Activated CD4-positive, alpha-beta T cell treated with anti-CD3 and anti-CD28 coated beads, Interleukin-2, amount 10 ng/mL, durations not matched to agents 24 days and 14 days (primary cell): ENCODE measurements around the gene ZFAND2B. TPM values are rescaled to one million over a fixed set of nuclear protein-coding genes. Genes with fewer than 3 reads are reported as not detected.

Experiments used
- DNase-seq: peaks from one replicate; pipeline ENCODE4 v3.0.0; 2022
- H3K27ac Mint-ChIP-seq: one replicate; pipeline ENCODE4 v1.8.0; 2022; ENCODE audit warnings: mild to moderate bottlenecking, mixed read lengths
- H3K27me3 Mint-ChIP-seq: one replicate; pipeline ENCODE4 v1.8.0; 2022; ENCODE audit warnings: mixed read lengths
- H3K36me3 Mint-ChIP-seq: one replicate; pipeline ENCODE4 v1.8.0; 2022; ENCODE audit warnings: low read depth, mild to moderate bottlenecking, mixed read lengths
- H3K4me1 Mint-ChIP-seq: one replicate; pipeline ENCODE4 v1.8.0; 2021; ENCODE audit warnings: mixed read lengths
- H3K4me3 Mint-ChIP-seq: one replicate; pipeline ENCODE4 v1.8.0; 2022; ENCODE audit warnings: mild to moderate bottlenecking, moderate library complexity, mixed read lengths
- H3K9me3 Mint-ChIP-seq: one replicate; pipeline ENCODE4 v1.8.0; 2021; ENCODE audit warnings: mixed read lengths
- intact Hi-C: fragments of 100-400 bp; cut with micrococcal nuclease; formaldehyde crosslinking; loops from one replicate; pipeline ENCODE4 v1.15.1; 2023
- total RNA-seq: library from RNA; stranded (reverse); gene quantifications from 2 replicates; pipeline ENCODE4 v1.2.3, GENCODE V29; 2022

ZFAND2B gene
- total RNA-seq, 1 donor from 2014 or later: 36.7 TPM

GRCh38 chr2:219229305-219230058, 22.9 kb downstream of the ZFAND2B start, which contains the start of the genes ANKZF1 and ATG9A:
TSS of gene ANKZF1 (plus strand) at chr2:219229806. CDS start at chr2:219230258, 452 bp downstream.
TSS of gene ATG9A (minus strand) at chr2:219229636. CDS start at chr2:219228024, 1,612 bp downstream.
- Mint-ChIP-seq H3K36me3 (peaks cover 68% of the 10 kb centered on the region), H3K27me3 (no peaks in the 10 kb centered on the region), H3K9me3 (no peaks in the 10 kb centered on the region), H3K4me3 (peak within 1 kb of the TSS; percentile 92), H3K4me1 (peaks cover 43% of the 10 kb centered on the region), H3K27ac (peak within 1 kb of the TSS; percentile 98)
- peak; percentile 100 for DNase-seq
- intact Hi-C loops: loop anchor here (1.0 kb wide), 9 partner anchors 11 to 158 kb away; partner anchors contain the start of genes ABCB6, DNAJB2, DNPEP and GLB1L

- Mint-ChIP-seq H3K27me3 (no peaks in the 10 kb centered on the region), H3K27ac (peak overlapping the region; percentile 98), H3K4me1 (peaks cover 45% of the 10 kb centered on the region), H3K36me3 (peaks cover 66% of the 10 kb centered on the region), H3K4me3 (peak overlapping the region; percentile 92), H3K9me3 (no peaks in the 10 kb centered on the region)
- peak; percentile 86 for DNase-seq
- intact Hi-C loops: loop anchor here (1.0 kb wide), 1 partner anchor 65 kb away; no protein-coding TSS in a partner anchor
Observed at GRCh38 chr2:219230059-219230540, 23.5 kb downstream of the ZFAND2B start.

- Mint-ChIP-seq H3K27ac (no peak overlapping the region), H3K27me3 (no peaks in the 10 kb centered on the region), H3K4me1 (peaks cover 27% of the 10 kb centered on the region), H3K9me3 (no peaks in the 10 kb centered on the region), H3K4me3 (no peak overlapping the region), H3K36me3 (peaks cover 73% of the 10 kb centered on the region)
- no peak for DNase-seq
- intact Hi-C loops: no loop called here
Observed at GRCh38 chr2:219234331-219234730, 27.7 kb downstream of the ZFAND2B start.

DNA sequence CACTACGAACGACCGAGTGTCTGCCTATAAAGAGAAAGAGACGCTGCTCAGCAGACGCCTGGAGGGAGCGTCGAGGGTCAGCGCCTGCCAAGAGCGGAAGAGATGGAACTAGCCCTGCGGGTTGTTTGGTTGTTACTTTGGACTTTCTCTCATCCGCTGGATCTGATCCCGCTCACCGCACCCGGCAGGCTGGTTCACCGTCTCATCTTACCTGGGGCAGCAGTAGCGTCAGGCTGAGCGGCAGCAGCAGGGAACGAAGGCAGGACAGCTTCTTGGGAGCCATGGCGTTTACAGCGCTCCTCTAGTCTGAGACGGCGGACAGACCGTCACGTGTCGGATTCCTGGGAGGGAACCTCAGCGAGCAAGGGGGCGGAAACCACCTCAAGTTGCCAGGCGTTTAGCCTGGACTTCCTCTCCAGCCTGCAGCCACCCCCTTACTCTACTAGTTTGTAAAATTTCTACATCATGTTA, 36.7 kb downstream of the ZFAND2B start:
- Mint-ChIP-seq H3K36me3 (peaks cover 24% of the 10 kb centered on the region), H3K4me3 (peak overlapping the region; percentile 66), H3K27ac (peak overlapping the region; percentile 48), H3K4me1 (peaks cover 39% of the 10 kb centered on the region), H3K27me3 (no peaks in the 10 kb centered on the region), H3K9me3 (no peaks in the 10 kb centered on the region)
- intact Hi-C loops: no loop called here
- DNase-seq: no peak

DNA sequence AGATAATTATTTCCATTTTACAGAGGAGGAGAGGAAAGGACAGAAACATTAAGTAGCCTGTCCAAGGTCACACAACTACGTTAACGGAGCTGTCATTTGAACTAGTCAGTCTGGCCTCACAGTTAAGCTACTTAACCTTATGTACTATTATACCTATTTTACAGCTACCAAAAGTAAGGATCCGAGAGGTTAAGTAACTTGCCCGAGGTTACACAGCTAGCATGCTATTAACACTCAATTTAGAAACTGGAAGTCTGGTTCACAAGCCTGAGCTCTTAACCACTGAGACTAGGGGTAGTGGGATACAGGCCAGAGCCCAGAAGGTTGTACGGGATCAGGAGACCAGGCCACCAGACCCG, 38.2 kb downstream of the ZFAND2B start:
- peak overlapping the region; percentile 80 for H3K4me3 Mint-ChIP-seq
- H3K27me3 Mint-ChIP-seq: no peaks in the 10 kb centered on the region
- H3K36me3 Mint-ChIP-seq: peaks cover 30% of the 10 kb centered on the region
- DNase-seq: no peak
- intact Hi-C loops: loop anchor here (1.0 to 2.0 kb wide), 5 partner anchors 9 to 352 kb away; partner anchors contain the start of genes ANKZF1, ATG9A, STK11IP and TUBA4A
- peaks cover 52% of the 10 kb centered on the region for H3K4me1 Mint-ChIP-seq
- no peaks in the 10 kb centered on the region for H3K9me3 Mint-ChIP-seq
- peak overlapping the region; percentile 99 for H3K27ac Mint-ChIP-seq

- H3K4me1 Mint-ChIP-seq: peaks cover 58% of the 10 kb centered on the region
- peak within 1 kb of the TSS; percentile 80 for H3K4me3 Mint-ChIP-seq
- peak; percentile 98 for DNase-seq
- H3K36me3 Mint-ChIP-seq: peaks cover 35% of the 10 kb centered on the region
- H3K27ac Mint-ChIP-seq: peak within 1 kb of the TSS; percentile 99
- intact Hi-C loops: loop anchor here (1.0 to 2.0 kb wide), 5 partner anchors 8 to 351 kb away; partner anchors contain the start of genes ANKZF1, ATG9A, STK11IP and TUBA4A
- H3K27me3 Mint-ChIP-seq: no peaks in the 10 kb centered on the region
- H3K9me3 Mint-ChIP-seq: no peaks in the 10 kb centered on the region
Observed at GRCh38 chr2:219245148-219245898, 38.7 kb downstream of the ZFAND2B start, which contains the start of the genes GLB1L and STK16. TSS of gene GLB1L (minus strand) at chr2:219245444. CDS start at chr2:219243573, 1,871 bp downstream. TSS of gene STK16 (plus strand) at chr2:219245479. CDS start at chr2:219246000, 521 bp downstream.

- intact Hi-C loops: loop anchor here (1.0 to 2.0 kb wide), 5 partner anchors 7 to 351 kb away; partner anchors contain the start of genes ANKZF1, ATG9A, STK11IP and TUBA4A
- H3K36me3 Mint-ChIP-seq: peaks cover 40% of the 10 kb centered on the region
- H3K4me1 Mint-ChIP-seq: peaks cover 63% of the 10 kb centered on the region
- no peaks in the 10 kb centered on the region for H3K27me3 Mint-ChIP-seq
- peak overlapping the region; percentile 80 for H3K4me3 Mint-ChIP-seq
- DNase-seq: peak; percentile 76
- no peaks in the 10 kb centered on the region for H3K9me3 Mint-ChIP-seq
- H3K27ac Mint-ChIP-seq: peak overlapping the region; percentile 99
Observed at GRCh38 chr2:219245899-219246230, 39.3 kb downstream of the ZFAND2B start.

- no peaks in the 10 kb centered on the region for H3K27me3 Mint-ChIP-seq
- H3K27ac Mint-ChIP-seq: peak overlapping the region; percentile 91
- H3K36me3 Mint-ChIP-seq: peaks cover 47% of the 10 kb centered on the region
- H3K4me1 Mint-ChIP-seq: peaks cover 70% of the 10 kb centered on the region
- intact Hi-C loops: no loop called here
- DNase-seq: peak; percentile 60
- H3K9me3 Mint-ChIP-seq: no peaks in the 10 kb centered on the region
- peak overlapping the region; percentile 80 for H3K4me3 Mint-ChIP-seq
Observed at GRCh38 chr2:219246559-219246958, 40.0 kb downstream of the ZFAND2B start.

GRCh38 chr2:219247678-219248642, 41.4 kb downstream of the ZFAND2B start:
- Mint-ChIP-seq H3K4me1 (peaks cover 80% of the 10 kb centered on the region), H3K27me3 (no peaks in the 10 kb centered on the region), H3K4me3 (peak overlapping the region; percentile 80), H3K27ac (peak overlapping the region; percentile 91), H3K9me3 (no peaks in the 10 kb centered on the region), H3K36me3 (peaks cover 60% of the 10 kb centered on the region)
- DNase-seq: peak; percentile 87
- intact Hi-C loops: no loop called here

GRCh38 chr2:219248845-219249202, 42.2 kb downstream of the ZFAND2B start:
- Mint-ChIP-seq H3K27ac (peak overlapping the region; percentile 91), H3K4me1 (peaks cover 78% of the 10 kb centered on the region), H3K9me3 (no peaks in the 10 kb centered on the region), H3K27me3 (no peaks in the 10 kb centered on the region), H3K36me3 (peaks cover 61% of the 10 kb centered on the region), H3K4me3 (peak overlapping the region; percentile 80)
- intact Hi-C loops: no loop called here
- DNase-seq: no peak

DNA sequence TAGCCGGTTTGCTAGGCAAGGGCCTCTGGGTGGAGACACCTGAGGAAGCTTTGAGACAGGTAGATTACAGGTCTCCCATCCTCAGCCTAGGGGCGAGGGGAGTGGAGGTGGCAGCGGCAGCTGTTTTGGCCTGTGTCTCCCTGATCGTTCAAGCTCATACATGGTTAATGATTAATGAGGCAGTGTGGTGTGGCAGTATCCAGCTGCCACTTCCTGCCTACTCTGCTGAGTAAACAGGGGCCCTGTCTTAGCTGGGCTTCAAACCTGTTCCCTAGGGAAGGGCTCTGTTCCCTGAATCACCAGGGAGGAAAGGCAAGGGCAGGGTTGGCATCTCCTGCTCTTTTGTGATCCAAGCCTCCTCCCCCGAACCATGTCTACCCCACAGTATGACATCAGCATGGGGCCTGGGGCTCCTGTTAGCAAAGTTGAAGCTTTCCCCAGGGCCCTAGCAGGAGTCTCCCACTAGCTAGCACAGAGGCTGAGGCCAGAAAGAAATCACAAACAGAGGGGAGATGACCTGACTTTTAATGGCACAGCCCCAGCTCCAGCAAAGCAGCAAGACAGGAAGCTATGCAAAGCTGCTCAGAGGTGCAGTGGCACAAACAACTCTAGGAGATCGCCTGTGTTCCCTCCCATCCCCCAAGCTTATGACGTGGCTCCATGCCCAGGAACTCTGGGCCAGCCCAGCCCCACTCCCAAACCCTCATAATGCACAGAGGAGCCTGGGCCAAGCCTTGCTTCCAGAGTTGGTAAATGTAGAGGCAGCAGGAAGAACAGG, 42.8 kb downstream of the ZFAND2B start:
- Mint-ChIP-seq H3K36me3 (peaks cover 61% of the 10 kb centered on the region), H3K9me3 (no peaks in the 10 kb centered on the region), H3K4me1 (peaks cover 74% of the 10 kb centered on the region), H3K27me3 (no peaks in the 10 kb centered on the region), H3K4me3 (peak overlapping the region; percentile 80), H3K27ac (peak overlapping the region; percentile 91)
- DNase-seq: peak; percentile 83
- intact Hi-C loops: no loop called here
